Renal pelvis (tissue), 4 donors: Measurements from ENCODE around the gene FBXL19. TPM values are rescaled to one million over a fixed set of nuclear protein-coding genes. Genes with fewer than 3 reads are reported as not detected.

Source experiments
- DNase-seq: peaks from one replicate; pipeline ENCODE4 v3.0.0-alpha.2; 2013
- polyA plus RNA-seq, 3 donors: library from polyadenylated mRNA; unstranded; fragments of 120-200 nt; gene quantifications; one replicate each; pipeline ENCODE4 v1.2.1, GENCODE V29; 2013; ENCODE audit not compliant: insufficient read length in 3 of 3

FBXL19 gene
- polyA plus RNA-seq, 3 donors, result 32.2 to 35.4 (median 34.8) TPM

DNA sequence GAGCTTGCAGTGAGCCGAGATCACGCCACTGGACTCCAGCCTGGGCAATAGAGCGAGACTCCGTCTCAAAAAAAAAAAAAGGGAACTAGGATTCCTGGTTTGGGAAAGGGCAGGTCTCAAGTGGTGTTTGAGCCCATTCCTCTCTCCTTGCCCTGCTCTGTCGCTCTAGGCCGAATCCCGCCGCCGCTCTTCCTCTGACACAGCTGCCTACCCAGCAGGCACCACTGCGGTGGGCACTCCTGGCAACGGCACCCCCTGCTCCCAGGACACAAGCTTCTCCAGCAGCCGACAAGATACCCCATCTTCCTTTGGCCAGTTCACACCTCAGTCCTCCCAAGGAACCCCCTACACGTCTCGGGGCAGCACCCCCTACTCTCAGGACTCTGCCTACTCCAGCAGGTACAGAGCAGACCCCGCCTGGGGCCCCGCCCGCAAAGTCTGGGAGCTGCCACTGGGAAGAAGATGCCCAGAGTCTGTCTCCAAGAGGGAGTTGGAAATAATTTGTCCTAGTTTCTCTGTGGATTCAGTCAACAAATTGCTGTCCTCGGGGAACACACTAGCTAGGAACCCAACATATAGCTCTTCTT, 40.6 kb downstream of the FBXL19 start:
- no peak for DNase-seq

DNA sequence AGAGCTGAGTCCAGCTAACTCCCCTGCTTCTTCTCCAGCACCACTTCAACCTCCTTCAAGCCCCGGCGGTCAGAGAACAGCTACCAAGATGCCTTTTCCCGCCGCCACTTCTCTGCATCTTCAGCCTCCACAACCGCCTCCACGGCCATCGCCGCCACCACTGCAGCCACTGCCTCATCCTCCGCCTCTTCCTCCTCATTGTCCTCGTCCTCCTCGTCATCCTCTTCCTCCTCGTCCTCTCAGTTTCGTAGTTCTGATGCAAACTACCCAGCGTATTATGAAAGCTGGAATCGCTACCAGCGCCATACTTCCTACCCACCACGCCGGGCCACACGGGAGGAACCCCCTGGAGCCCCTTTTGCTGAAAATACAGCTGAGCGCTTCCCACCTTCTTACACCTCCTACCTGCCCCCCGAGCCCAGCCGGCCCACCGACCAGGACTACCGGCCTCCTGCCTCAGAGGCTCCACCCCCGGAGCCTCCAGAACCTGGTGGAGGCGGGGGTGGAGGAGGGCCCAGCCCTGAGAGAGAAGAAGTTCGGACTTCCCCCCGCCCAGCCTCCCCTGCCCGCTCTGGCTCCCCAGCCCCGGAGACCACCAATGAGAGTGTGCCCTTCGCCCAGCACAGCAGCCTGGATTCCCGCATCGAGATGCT, 41.3 kb downstream of the FBXL19 start:
- DNase-seq, result no peak

DNA sequence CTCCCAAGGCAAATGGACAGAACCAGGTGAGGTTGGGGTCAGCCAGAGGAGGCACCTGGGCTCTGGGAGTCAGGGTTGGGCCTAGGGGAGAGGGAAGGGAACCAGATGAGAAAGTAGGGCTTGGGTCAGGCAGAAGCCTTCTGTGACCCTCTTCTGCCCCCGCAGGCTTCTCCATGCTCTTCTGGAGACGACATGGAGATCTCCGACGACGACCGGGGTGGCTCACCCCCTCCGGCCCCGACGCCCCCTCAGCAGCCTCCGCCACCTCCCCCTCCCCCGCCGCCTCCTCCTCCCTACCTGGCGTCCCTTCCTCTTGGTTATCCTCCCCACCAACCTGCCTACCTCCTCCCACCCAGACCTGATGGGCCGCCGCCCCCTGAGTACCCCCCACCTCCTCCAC, 42.1 kb downstream of the FBXL19 start:
- DNase-seq, result no peak

DNA sequence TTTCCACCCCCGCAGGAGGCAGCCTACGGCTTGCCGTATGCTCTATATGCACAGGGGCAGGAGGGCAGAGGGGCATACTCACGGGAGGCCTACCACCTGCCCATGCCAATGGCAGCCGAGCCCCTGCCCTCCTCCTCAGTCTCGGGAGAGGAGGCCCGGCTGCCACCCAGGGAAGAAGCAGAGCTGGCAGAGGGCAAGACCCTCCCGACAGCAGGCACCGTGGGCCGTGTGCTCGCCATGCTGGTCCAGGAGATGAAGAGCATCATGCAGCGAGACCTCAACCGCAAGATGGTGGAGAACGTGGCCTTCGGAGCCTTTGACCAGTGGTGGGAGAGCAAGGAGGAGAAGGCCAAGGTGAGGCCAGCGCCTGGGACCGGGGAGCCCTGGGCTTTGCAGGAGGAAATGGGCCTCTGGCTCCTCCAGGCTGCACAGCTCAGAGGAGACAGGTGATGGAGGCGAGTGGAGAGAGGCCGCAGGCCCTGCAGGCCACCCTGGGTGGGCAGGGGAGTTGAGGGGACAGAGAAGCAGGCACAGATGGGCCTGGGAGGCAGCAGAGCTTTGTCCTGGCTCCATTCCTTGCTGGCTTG, 42.8 kb downstream of the FBXL19 start:
- no peak for DNase-seq

DNA sequence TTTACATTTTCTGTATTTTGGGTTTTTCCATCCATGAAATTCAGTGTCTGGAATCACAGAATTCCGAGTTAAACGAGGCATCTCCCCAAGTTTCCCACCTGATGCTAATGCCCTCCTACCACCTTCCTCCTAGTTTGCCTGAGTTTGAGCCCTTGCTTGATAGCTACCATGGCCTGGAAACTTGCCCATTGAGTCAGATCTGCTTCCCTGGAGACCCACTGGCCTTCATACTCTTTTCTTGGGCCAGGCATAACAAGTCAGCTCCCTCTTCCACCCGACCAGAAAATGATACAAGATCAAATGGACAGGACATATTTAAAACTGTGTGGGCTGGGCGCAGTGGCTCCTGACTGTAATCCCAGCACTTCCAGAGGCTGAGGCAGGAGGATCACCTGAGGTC, 44.4 kb downstream of the FBXL19 start:
- no peak for DNase-seq

DNA sequence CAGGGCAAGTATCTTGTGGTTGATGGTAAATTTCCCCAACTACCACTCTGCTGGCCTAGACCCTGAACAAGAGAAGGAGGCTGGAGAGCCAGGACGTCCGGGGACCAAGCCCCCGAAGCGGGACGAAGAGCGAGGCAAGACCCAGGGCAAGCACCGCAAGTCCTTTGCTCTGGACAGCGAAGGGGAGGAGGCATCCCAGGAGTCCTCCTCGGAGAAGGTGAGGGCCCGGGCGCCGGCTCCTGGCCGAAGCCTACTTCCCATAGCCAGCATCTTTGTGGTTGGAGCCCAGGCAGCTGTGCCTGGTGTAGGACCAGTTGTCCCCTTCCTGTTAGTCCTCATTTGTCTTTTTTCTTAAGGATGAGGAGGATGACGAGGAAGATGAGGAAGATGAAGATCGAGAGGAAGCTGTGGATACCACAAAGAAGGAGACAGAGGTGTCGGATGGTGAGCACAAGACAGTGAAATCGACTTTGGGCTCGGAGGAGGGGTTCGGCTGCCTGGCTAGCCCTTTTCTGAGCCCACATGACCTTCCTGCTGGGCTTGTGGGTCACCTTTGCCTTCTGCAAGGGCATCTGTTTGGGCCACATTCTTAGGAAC, 46.0 kb downstream of the FBXL19 start:
- no peak for DNase-seq

DNA sequence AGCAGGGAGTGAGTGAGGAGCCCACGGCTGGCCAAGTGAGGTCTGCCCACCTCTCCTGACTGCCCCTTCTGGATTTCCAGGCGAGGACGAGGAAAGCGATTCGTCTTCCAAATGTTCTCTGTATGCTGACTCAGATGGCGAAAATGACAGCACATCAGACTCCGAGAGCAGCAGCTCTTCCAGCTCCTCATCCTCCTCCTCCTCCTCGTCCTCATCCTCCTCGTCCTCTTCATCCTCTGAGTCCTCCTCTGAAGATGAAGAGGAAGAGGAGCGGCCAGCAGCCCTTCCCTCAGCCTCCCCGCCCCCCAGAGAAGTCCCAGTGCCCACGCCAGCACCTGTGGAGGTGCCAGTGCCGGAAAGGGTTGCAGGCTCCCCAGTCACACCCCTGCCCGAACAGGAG, 47.9 kb downstream of the FBXL19 start:
- DNase-seq, result no peak

DNA sequence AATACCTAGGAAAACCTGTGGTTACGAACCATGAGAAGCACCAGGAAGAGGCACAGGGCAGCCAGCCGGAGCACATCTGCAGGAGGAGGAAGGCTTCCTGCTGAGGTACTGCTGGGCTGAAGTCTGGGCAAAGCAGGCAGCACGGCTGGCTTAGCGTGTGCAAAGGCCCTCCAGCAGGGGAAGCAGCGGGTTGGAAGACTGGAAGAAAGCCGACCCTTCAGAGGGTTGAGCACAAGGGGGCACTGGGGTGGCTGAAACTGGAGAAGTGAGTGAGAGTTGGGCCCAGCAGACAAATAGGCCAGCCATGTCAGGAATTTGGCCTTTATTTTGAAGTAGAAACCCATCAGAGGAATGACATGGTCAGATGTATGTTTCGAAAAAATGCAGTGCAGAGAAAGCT, 49.5 kb downstream of the FBXL19 start:
- DNase-seq, result no peak

DNA sequence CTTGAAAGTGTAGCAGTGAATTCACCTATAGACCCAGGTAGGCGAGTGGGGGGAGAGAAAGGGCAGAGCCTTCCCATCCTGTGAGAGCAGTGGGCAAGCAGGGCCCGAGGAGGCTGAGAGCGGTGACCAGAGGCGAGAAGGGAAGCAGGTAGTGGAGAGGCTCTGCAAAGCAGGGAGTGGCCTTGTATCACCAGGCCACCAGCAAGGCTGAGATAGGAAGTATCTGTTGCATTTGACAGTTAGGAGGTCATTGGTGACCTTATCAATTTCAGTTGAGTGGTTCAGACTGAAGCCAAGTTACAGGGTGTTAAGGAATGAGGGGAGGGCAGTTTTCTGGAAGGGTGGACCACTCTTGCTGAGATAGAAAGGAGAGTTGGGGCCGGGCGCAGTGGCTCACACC, 51.0 kb downstream of the FBXL19 start:
- no peak for DNase-seq

DNA sequence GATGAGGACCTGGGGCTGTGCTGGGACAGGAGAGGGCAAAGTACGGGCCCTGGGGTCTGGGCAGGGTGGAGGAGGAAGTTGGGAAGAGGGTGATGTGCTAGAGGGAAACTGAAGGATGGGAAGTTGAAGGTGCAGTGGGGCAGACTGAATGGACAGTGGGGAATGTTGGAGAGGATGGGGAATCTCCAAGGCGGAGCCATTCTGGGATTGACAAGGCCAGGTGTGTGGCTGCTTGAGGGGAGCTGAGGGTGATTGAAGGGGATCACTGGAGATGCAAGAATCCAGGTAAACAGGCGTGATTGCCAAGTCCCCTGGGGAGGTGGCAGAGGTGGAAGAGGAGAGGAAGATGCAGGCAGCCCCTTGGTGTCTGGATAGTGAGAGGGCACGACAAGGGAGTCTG, 53.1 kb downstream of the FBXL19 start:
- no peak for DNase-seq

DNA sequence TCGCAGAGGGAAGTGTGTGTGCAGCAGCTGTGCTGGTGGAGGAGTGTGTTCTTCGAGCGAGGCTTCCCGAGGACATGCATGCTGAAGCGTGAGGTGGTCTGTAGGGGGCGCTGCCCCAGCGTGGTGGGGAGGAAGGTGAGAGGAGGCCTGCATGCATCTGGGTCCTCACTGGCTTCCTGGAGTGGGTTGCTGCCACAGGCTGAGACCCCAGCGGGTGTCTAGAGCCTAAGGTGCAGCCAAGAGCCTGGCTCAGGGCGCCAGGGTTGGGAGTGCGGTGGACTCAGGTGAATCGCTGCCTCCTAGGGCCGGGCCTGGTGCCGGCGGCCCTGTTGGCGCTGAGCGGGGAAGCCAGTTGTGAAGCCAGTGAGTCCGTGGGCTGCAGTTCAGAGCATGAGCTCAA, 54.1 kb downstream of the FBXL19 start:
- DNase-seq, result no peak

DNA sequence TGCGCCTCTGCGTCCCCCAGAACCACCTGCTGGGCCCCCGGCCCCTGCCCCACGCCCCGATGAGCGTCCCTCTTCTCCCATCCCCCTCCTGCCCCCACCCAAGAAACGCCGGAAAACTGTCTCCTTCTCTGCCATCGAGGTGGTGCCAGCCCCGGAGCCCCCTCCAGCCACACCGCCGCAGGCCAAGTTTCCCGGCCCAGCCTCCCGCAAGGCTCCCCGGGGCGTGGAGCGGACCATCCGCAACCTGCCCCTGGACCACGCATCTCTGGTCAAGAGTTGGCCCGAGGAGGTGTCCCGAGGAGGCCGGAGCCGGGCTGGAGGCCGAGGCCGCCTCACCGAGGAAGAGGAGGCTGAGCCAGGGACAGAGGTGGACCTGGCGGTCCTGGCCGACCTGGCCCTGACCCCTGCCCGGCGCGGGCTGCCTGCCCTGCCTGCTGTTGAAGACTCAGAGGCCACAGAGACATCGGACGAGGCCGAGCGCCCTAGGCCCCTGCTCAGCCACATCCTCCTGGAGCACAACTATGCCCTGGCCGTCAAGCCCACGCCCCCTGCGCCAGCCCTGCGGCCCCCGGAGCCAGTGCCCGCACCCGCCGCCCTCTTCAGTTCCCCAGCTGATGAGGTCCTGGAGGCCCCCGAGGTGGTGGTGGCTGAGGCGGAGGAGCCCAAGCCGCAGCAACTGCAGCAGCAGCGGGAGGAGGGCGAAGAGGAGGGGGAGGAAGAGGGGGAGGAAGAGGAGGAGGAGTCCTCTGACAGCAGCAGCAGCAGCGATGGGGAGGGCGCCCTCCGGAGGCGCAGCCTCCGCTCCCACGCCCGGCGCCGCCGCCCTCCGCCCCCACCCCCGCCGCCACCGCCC, 56.0 kb downstream of the FBXL19 start:
- no peak for DNase-seq

DNA sequence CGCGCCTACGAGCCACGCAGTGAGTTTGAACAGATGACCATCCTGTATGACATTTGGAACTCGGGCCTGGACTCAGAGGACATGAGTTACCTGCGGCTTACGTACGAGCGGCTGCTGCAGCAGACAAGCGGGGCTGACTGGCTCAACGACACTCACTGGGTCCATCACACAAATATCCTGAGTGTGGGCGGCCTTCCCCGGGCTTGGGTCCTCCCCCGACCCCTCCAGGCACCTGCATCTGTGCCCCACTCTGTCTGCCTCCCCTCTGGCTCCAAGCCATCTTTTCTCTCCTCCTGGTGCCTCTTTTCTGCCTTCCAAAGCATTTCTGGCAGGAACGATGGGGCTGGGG, 56.6 kb downstream of the FBXL19 start:
- no peak for DNase-seq

DNA sequence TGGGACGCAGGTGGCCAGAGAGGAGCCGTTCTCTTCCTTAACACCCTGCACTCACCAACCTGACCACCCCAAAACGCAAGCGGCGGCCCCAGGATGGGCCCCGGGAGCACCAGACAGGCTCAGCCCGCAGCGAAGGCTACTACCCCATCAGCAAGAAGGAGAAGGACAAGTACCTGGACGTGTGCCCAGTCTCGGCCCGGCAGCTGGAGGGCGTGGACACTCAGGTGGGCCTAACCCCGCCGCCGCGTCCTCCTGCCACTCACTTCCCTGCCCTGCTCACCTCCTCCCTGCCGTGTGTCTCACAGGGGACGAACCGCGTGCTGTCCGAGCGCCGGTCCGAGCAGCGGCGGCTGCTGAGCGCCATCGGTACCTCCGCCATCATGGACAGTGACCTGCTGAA, 57.1 kb downstream of the FBXL19 start:
- DNase-seq, result no peak

DNA sequence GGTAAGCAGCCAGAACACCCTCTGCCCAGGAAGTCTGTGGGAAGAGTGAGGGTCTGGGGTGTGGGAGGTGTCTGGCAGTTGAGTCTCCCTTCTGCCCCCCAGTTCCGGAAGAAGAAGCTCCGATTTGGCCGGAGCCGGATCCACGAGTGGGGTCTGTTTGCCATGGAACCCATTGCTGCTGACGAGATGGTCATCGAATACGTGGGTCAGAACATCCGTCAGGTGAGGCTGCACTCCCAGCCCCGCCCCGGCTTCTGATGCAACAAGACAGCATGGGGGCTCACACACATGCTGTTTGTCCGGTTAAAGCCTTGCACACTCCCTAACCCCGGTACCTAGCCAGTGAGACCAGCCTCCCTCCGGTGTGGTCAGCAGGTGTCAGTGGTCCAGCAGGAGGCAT, 57.6 kb downstream of the FBXL19 start:
- DNase-seq, result no peak

DNA sequence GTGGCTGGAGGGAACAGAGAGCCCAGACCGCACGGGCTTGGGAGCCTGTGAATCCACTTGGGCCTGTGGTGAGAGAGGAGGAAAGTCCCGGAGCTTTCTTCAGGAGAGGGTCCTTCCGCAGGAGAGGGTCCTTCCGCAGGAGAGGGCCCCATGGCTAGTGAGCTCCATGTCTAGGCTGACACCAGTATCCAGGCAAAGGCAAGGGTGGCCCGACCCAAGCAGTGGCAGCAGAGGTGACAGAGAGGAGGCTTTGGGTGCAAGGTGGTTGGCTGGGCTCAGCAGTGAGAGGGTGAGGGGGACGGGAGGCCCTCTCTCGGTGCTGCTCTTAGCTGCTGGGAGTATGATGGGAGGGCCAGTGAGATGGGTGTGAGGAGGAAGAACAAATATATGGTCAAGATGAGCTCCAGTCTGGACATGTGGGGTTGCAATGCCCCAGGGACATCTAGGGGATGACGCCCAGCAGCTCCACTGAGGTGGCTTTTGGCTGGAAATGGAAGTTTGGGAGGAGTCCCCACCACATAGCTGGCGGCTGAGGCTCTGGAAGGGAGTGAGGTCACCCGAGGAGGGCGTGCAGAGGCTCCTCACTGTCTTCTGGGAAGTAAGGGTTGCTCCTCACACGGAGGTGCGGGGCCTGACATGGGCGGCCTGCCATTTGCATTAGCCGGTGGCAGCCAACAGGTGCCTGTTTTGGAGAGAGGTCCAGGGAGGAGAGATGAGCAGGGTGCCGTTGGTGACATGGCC, 59.3 kb downstream of the FBXL19 start:
- no peak for DNase-seq

DNA sequence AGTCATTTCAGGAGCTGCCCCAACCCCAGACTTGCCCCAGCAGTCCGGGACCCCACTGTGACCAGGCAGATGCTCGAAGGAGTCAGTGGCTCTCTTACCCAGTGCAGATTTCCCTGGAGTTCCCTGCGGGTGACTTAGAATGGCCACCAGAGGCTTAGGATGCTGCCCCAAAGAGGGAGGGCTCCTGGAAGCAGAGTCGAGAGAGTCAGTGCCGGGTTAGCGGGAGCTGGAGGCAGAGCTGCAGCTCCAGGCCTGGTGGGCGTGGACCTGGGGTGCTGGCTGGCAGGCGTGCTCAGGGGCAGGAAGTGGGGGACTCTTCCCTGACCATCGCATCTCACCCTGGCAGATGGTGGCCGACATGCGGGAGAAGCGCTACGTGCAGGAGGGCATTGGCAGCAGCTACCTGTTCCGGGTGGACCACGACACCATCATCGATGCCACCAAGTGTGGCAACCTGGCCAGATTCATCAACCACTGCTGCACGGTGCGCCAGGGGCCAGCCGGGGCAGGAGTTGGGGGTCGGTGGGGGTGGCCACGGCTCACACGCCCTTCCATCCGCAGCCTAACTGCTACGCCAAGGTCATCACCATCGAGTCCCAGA, 60.0 kb downstream of the FBXL19 start:
- no peak for DNase-seq

DNA sequence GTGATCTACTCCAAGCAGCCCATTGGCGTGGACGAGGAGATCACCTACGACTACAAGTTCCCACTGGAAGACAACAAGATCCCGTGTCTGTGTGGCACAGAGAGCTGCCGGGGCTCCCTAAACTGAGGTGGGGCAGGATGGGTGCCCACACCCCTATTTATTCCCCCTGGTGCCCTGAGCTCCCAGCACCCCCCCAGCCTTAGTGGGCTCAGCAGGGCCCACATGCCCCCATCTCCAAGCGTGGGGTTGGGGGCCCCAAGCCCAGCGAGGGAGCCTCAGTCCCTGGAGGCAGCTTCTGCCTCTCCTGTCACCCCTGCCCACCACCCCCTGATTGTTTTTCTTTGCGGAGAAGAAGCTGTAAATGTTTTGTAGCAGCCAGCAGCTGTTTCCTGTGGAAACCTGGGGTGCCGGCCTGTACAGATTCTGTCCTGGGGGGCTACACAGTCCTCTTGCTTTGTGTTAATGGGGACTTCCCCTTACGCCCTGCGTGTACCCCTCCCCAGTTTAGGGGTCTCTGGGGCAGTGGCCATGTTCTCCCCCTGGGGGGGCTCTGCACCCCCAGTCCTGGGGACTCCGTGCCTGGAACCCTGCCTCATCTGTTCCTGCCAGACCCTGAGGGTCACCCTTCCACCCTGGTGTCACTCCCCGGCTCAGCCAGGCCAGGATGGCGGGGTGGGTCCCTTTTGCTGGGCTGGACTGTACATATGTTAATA, 60.7 kb downstream of the FBXL19 start:
- no peak for DNase-seq

DNA sequence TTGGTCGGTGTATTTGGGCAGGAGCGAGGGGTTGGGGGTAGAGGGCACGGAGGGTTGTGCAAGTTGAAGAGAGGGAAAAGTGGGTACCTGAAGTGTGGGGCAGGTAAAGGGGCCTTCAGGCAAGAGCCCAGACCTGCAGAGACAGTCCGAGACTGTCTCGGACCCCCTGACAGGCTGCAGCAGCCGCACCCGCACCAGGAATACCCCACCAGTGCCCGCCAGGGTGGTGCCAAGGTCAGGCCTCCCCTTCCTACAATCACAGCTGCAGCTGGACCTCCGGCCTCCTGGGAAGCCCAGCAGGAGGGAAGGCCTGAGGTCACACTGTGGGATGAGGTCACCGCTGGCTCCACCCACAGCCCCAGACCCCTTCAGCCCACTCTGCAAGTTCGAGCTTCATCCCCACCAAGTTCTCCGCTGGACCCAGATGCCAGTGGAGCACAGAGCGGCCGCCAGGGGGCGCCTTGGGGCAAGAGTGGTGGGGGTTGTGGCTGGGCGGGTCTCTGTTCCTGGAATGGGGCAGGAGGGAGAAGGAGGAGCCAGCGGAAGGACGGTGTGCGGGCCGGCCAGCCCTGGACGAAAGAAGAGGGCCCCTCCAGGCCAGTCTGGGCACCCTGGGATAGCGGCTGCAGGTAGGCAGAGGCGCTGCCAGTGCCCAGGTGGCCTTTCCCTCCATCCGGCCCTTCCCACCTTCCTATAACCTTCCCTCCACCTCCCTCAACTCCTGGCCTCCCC, 61.5 kb downstream of the FBXL19 start, which contains the start of gene HSD3B7:
HSD3B7 (plus strand) TSS at position 539 of the 732 bp plus-strand sequence. CDS start 452 bp downstream, outside the sequence.
- peak; percentile 75 for DNase-seq
